Neural progenitor cell (in vitro differentiated cells): ENCODE measurements around the gene SIT1. TPM values are rescaled to one million over a fixed set of nuclear protein-coding genes. Genes with fewer than 3 reads are reported as not detected.

Source experiments
- DNase-seq: peaks from one replicate; pipeline ENCODE4 v3.0.0-alpha.2; 2016; ENCODE audit warnings: low spot score
- H2AFZ ChIP-seq: fragments of 200-600 bp; sonication (generic); replicated peaks from 2 replicates; pipeline ENCODE4 v1.6.1; 2016; ENCODE audit warnings: antibody characterized with exemption
- H3F3A ChIP-seq: fragments of 200-600 bp; sonication (generic); 2 replicates; pipeline ENCODE4 v1.6.1; 2016; ENCODE audit warnings: antibody characterized with exemption, low read depth
- H3K27ac ChIP-seq: fragments of 200-600 bp; sonication (generic); 2 replicates; pipeline ENCODE4 v1.5.1; 2016; ENCODE audit warnings: mild to moderate bottlenecking
- H3K27me3 ChIP-seq: fragments of 200-600 bp; sonication (generic); 2 replicates; pipeline ENCODE4 v1.6.1; 2016; ENCODE audit warnings: mild to moderate bottlenecking, moderate library complexity
- H3K36me3 ChIP-seq: fragments of 200-600 bp; sonication (generic); 2 replicates; pipeline ENCODE4 v1.5.1; 2016
- H3K4me1 ChIP-seq: fragments of 200-600 bp; sonication (generic); 2 replicates; pipeline ENCODE4 v1.6.1; 2016; ENCODE audit warnings: mixed run types
- H3K4me2 ChIP-seq: fragments of 200-600 bp; sonication (generic); 2 replicates; pipeline ENCODE4 v1.6.1; 2016
- H3K4me3 ChIP-seq: fragments of 200-600 bp; sonication (generic); 2 replicates; pipeline ENCODE4 v1.5.1; 2016
- H3K79me2 ChIP-seq: fragments of 200-600 bp; sonication (generic); 2 replicates; pipeline ENCODE4 v1.6.1; 2016; ENCODE audit warnings: low read depth
- H3K9ac ChIP-seq: fragments of 200-600 bp; sonication (generic); 2 replicates; pipeline ENCODE4 v1.6.1; 2016
- H3K9me3 ChIP-seq: fragments of 200-600 bp; sonication (generic); 2 replicates; pipeline ENCODE4 v1.5.1; 2016; ENCODE audit warnings: low read depth
- H4K20me1 ChIP-seq: fragments of 200-600 bp; sonication (generic); 2 replicates; pipeline ENCODE4 v1.6.1; 2016; ENCODE audit warnings: low read depth
- H3K27ac Mint-ChIP-seq: 3 replicates; pipeline ENCODE4 v1.8.0; 2021; ENCODE audit warnings: mixed read lengths
- H3K27me3 Mint-ChIP-seq: 2 replicates; pipeline ENCODE4 v1.8.0; 2022; ENCODE audit warnings: low read depth, mild to moderate bottlenecking, inconsistent platforms, moderate library complexity, mixed read lengths; ENCODE audit not compliant: insufficient read depth
- H3K36me3 Mint-ChIP-seq: 3 replicates; pipeline ENCODE4 v1.8.0; 2021; ENCODE audit warnings: mixed read lengths
- H3K4me1 Mint-ChIP-seq: 3 replicates; pipeline ENCODE4 v1.8.0; 2021; ENCODE audit warnings: mixed read lengths
- H3K4me3 Mint-ChIP-seq: 3 replicates; pipeline ENCODE4 v1.8.0; 2021; ENCODE audit warnings: mild to moderate bottlenecking, moderate library complexity, mixed read lengths
- H3K9me3 Mint-ChIP-seq: 3 replicates; pipeline ENCODE4 v1.8.0; 2020; ENCODE audit warnings: mixed read lengths
- CTCF ChIP-seq: fragments of 200-600 bp; sonication (generic); IDR thresholded peaks from 2 replicates; pipeline ENCODE4 v1.5.1; 2017; ENCODE audit warnings: antibody characterized with exemption, mild to moderate bottlenecking
- EZH2 ChIP-seq: fragments of 200-600 bp; sonication (generic); IDR thresholded peaks from 2 replicates; pipeline ENCODE4 v1.6.1; 2017; ENCODE audit warnings: antibody characterized with exemption, mild to moderate bottlenecking, moderate library complexity
- EZH2phosphoT487 ChIP-seq: fragments of 200-600 bp; sonication (generic); IDR thresholded peaks from 2 replicates; pipeline ENCODE4 v1.6.1; 2017; ENCODE audit warnings: antibody characterized with exemption
- total RNA-seq: library from RNA; depleted of rRNA; stranded (reverse); fragments of >200 nt; gene quantifications from 2 replicates; pipeline ENCODE4 v1.2.3, GENCODE V29; 2015; ENCODE audit warnings: low replicate concordance

SIT1 gene
- total RNA-seq, 1 donor from 2014 or later, result 0.86 TPM

DNA sequence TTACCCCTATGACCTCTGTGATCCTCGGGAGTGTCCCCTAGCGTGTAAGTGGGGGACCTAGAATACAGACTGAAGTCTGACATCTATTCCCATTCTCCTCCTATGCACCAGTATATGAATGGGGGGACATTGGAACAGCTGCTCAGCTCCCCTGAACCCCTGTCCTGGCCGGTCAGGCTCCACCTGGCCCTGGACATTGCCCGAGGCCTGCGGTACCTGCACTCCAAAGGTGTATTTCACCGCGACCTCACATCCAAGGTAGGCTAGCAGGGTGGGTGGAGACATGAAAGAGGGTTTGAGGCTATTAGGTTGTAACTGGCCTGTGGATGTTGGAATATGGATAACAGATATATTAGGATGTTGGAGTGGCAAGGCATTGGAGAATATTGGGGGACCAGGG, 44.0 kb downstream of the SIT1 start:
- peak overlapping the region; percentile 57 for H3K4me3 Mint-ChIP-seq

DNA sequence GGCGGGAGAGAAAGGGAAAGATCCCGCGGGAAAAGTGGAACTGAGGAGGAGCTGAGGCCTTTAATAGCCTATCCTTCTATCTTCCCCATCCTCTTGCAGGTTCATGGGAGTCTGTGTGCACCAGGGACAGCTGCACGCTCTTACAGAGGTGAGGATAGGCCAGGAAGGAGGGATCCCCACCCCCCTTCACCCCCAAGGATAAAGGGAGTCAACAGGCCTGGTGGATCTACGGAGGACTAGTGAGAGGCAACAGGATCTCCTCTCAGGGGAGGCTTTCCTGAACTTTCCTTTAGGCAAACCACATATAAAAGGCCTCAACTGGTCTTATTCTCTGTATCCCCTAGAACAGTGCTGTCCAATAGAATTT, 44.6 kb downstream of the SIT1 start:
- no peak for TF ChIP-seq EZH2
- TF ChIP-seq CTCF, result no peak
- TF ChIP-seq EZH2phosphoT487, result no peak
- Histone ChIP-seq H3K4me2 (peak overlapping the region; percentile 88), H3K4me1 (peaks cover 15% of the 10 kb centered on the region), H3F3A (peaks cover 14% of the 10 kb centered on the region), H3K9ac (peak overlapping the region; percentile 57), H3K27me3 (no peaks in the 10 kb centered on the region), H3K27ac (no peak overlapping the region), H3K9me3 (no peaks in the 10 kb centered on the region), H3K79me2 (peaks cover 18% of the 10 kb centered on the region), H3K36me3 (no peaks in the 10 kb centered on the region), H2AFZ (no peak overlapping the region), H4K20me1 (peaks cover 23% of the 10 kb centered on the region), H3K4me3 (peak overlapping the region; percentile 86)
- Mint-ChIP-seq H3K9me3 (no peaks in the 10 kb centered on the region), H3K4me3 (peak overlapping the region; percentile 90), H3K27ac (no peak overlapping the region), H3K27me3 (peaks cover 12% of the 10 kb centered on the region), H3K36me3 (peaks cover 16% of the 10 kb centered on the region), H3K4me1 (peaks cover 25% of the 10 kb centered on the region)
- DNase-seq, result no peak

More for the DNA sequence above, 44.0 kb downstream of the SIT1 start:
- peaks cover 25% of the 10 kb centered on the region for H3K4me1 Mint-ChIP-seq
- Histone ChIP-seq H3F3A (peaks cover 14% of the 10 kb centered on the region), H3K9me3 (no peaks in the 10 kb centered on the region), H2AFZ (no peak overlapping the region), H3K4me3 (peak overlapping the region; percentile 86), H3K4me2 (peak overlapping the region; percentile 88), H3K36me3 (no peaks in the 10 kb centered on the region), H3K9ac (no peak overlapping the region), H3K27ac (no peak overlapping the region), H3K79me2 (peaks cover 18% of the 10 kb centered on the region), H3K27me3 (no peaks in the 10 kb centered on the region), H4K20me1 (peaks cover 23% of the 10 kb centered on the region), H3K4me1 (peaks cover 15% of the 10 kb centered on the region)
- no peak for DNase-seq
- H3K27me3 Mint-ChIP-seq, result peaks cover 12% of the 10 kb centered on the region
- TF ChIP-seq EZH2phosphoT487 (no peak), EZH2 (no peak), CTCF (no peak)
- H3K27ac Mint-ChIP-seq, result no peak overlapping the region
- no peaks in the 10 kb centered on the region for H3K9me3 Mint-ChIP-seq
- H3K36me3 Mint-ChIP-seq, result peaks cover 16% of the 10 kb centered on the region

- peak overlapping the region; percentile 86 for H3K4me3 ChIP-seq
- H3K27ac ChIP-seq, result no peak overlapping the region
- peaks cover 14% of the 10 kb centered on the region for H3F3A ChIP-seq
- H4K20me1 ChIP-seq, result peaks cover 23% of the 10 kb centered on the region
- H3K27me3 Mint-ChIP-seq, result peaks cover 10% of the 10 kb centered on the region
- H3K4me2 ChIP-seq, result peak overlapping the region; percentile 88
- no peak for TF ChIP-seq EZH2phosphoT487
- no peak for TF ChIP-seq CTCF
- TF ChIP-seq EZH2, result no peak
- no peaks in the 10 kb centered on the region for H3K27me3 ChIP-seq
- H3K4me3 Mint-ChIP-seq, result peak overlapping the region; percentile 90
- H3K9me3 ChIP-seq, result no peaks in the 10 kb centered on the region
- no peaks in the 10 kb centered on the region for H3K36me3 ChIP-seq
- H3K4me1 ChIP-seq, result peaks cover 15% of the 10 kb centered on the region
- peaks cover 25% of the 10 kb centered on the region for H3K4me1 Mint-ChIP-seq
- peak; percentile 59 for DNase-seq
- no peak overlapping the region for H3K27ac Mint-ChIP-seq
- no peak overlapping the region for H2AFZ ChIP-seq
- peak overlapping the region; percentile 57 for H3K9ac ChIP-seq
- H3K79me2 ChIP-seq, result peaks cover 18% of the 10 kb centered on the region
- peaks cover 16% of the 10 kb centered on the region for H3K36me3 Mint-ChIP-seq
- H3K9me3 Mint-ChIP-seq, result no peaks in the 10 kb centered on the region
Measured at GRCh38 chr9:35605351-35606137, 45.2 kb downstream of the SIT1 start.
